GM23338 (cell line): ENCODE data around the gene C19orf25. TPM values are rescaled to one million over a fixed set of nuclear protein-coding genes. Genes with fewer than 3 reads are reported as not detected.

Experiments used
- ATAC-seq: fragments of 200-7000 bp; cut with Tn5 transposase; 3 replicates; pipeline ENCODE4 v1.9.1; 2020
- DNase-seq: peaks from one replicate; pipeline ENCODE4 v3.0.0-alpha.2; 2015; ENCODE audit warnings: low spot score
- H2AFZ ChIP-seq: fragments of 200-600 bp; sonication (generic); 2 replicates; pipeline ENCODE4 v1.8.0; 2016; ENCODE audit warnings: antibody characterized with exemption, mild to moderate bottlenecking, moderate library complexity
- H3F3A ChIP-seq: fragments of 200-600 bp; sonication (generic); replicated peaks from 2 replicates; pipeline ENCODE4 v1.8.0; 2017; ENCODE audit warnings: antibody characterized with exemption, mixed run types, low read depth
- H3K27ac ChIP-seq: fragments of 200-600 bp; sonication (generic); 2 replicates; pipeline ENCODE4 v1.6.1; 2016; ENCODE audit warnings: low read depth
- H3K27me3 ChIP-seq: fragments of 200-600 bp; sonication (generic); 2 replicates; pipeline ENCODE4 v1.8.0; 2016; ENCODE audit warnings: mild to moderate bottlenecking, mixed run types, moderate library complexity; ENCODE audit not compliant: insufficient read depth
- H3K36me3 ChIP-seq: fragments of 200-600 bp; sonication (generic); 2 replicates; pipeline ENCODE4 v1.8.0; 2016; ENCODE audit warnings: mild to moderate bottlenecking; ENCODE audit not compliant: insufficient read depth
- H3K4me1 ChIP-seq: fragments of 200-600 bp; sonication (generic); 2 replicates; pipeline ENCODE4 v1.8.0; 2016; ENCODE audit warnings: mild to moderate bottlenecking, moderate library complexity; ENCODE audit not compliant: insufficient read depth
- H3K4me2 ChIP-seq: fragments of 200-600 bp; sonication (generic); 2 replicates; pipeline ENCODE4 v1.7.1; 2017; ENCODE audit warnings: mixed run types
- H3K4me3 ChIP-seq: fragments of 200-600 bp; sonication (generic); 2 replicates; pipeline ENCODE4 v1.6.1; 2016; ENCODE audit warnings: mixed run types
- H3K79me2 ChIP-seq: fragments of 200-600 bp; sonication (generic); replicated peaks from 2 replicates; pipeline ENCODE4 v1.8.0; 2017; ENCODE audit warnings: mild to moderate bottlenecking; ENCODE audit not compliant: insufficient read depth
- H3K9me2 ChIP-seq: fragments of 200-600 bp; sonication (generic); 2 replicates; pipeline ENCODE4 v1.8.0; 2017; ENCODE audit not compliant: insufficient read depth
- H4K20me1 ChIP-seq: fragments of 200-600 bp; sonication (generic); replicated peaks from 2 replicates; pipeline ENCODE4 v1.8.0; 2017; ENCODE audit warnings: mild to moderate bottlenecking; ENCODE audit not compliant: insufficient read depth
- H3K27ac Mint-ChIP-seq: 2 replicates; pipeline ENCODE4 v1.8.0; 2020; ENCODE audit warnings: inconsistent platforms, mild to moderate bottlenecking, moderate library complexity, mixed read lengths
- H3K27me3 Mint-ChIP-seq: 3 replicates; pipeline ENCODE4 v1.8.0; 2022; ENCODE audit warnings: low read depth, mild to moderate bottlenecking, moderate library complexity, mixed read lengths, inconsistent platforms; ENCODE audit not compliant: insufficient read depth, poor library complexity
- H3K36me3 Mint-ChIP-seq: 3 replicates; pipeline ENCODE4 v1.8.0; 2021; ENCODE audit warnings: low read depth, mild to moderate bottlenecking, inconsistent platforms, moderate library complexity, mixed read lengths
- H3K4me1 Mint-ChIP-seq: 3 replicates; pipeline ENCODE4 v1.8.0; 2020; ENCODE audit warnings: mild to moderate bottlenecking, inconsistent platforms, mixed read lengths
- H3K4me3 Mint-ChIP-seq: 3 replicates; pipeline ENCODE4 v1.8.0; 2021; ENCODE audit warnings: moderate library complexity, mild to moderate bottlenecking, inconsistent platforms, mixed read lengths
- H3K9me3 Mint-ChIP-seq: 3 replicates; pipeline ENCODE4 v1.8.0; 2020; ENCODE audit warnings: moderate library complexity, mild to moderate bottlenecking, inconsistent platforms, mixed read lengths
- EZH2 ChIP-seq: fragments of 200-600 bp; sonication (generic); IDR thresholded peaks from one replicate; pipeline ENCODE4 v1.8.0; 2017; ENCODE audit warnings: antibody characterized with exemption, mild to moderate bottlenecking, low read depth; ENCODE audit not compliant: unreplicated experiment
- ZNF114 ChIP-seq: fragments of 250-450 bp; sonication (Bioruptor Pico); IDR thresholded peaks from 2 replicates; pipeline ENCODE4 v1.5.0; 2020; ENCODE audit warnings: mild to moderate bottlenecking, moderate library complexity
- ZNF462 ChIP-seq: fragments of 250-450 bp; sonication (Bioruptor Pico); IDR thresholded peaks from 2 replicates; pipeline ENCODE4 v1.5.0; 2020; ENCODE audit warnings: mild to moderate bottlenecking, moderate library complexity
- polyA plus RNA-seq: library from polyadenylated mRNA; unstranded; fragments of >200 nt; fragmentation: Nextera tagmentation; extraction: Ambion mirVana; gene quantifications from 2 replicates; pipeline ENCODE4 v1.2.1, GENCODE V29; 2016
- total RNA-seq: library from RNA; depleted of rRNA; stranded (reverse); fragments of >200 nt; shearing (Covaris generic); gene quantifications from 2 replicates; pipeline ENCODE4 v1.2.3, GENCODE V29; 2014

The C19orf25 gene
- total and polyA plus RNA-seq, 2 experiments from 2014 or later, result 43.5 to 61.1 TPM

- no peak for ATAC-seq
- H3K4me3 ChIP-seq, result no peak overlapping the region
Observed at GRCh38 chr19:1483979-1484428, 5.0 kb upstream of the C19orf25 start.

GRCh38 chr19:1483131-1483978 is 4.3 kb upstream of the C19orf25 start:
- no peak overlapping the region for H3K4me3 ChIP-seq
- no peaks in the 10 kb centered on the region for H3K36me3 ChIP-seq
- H3K4me1 ChIP-seq, result peaks cover under 1% of the 10 kb centered on the region; the same call in 1 of the 2 replicates
- Mint-ChIP-seq H3K27ac (no peak overlapping the region), H3K4me1 (no peaks in the 10 kb centered on the region; the same call in 1 of the 3 replicates), H3K36me3 (no peaks in the 10 kb centered on the region; the same call in 1 of the 3 replicates), H3K27me3 (peaks cover 7% of the 10 kb centered on the region), H3K9me3 (no peaks in the 10 kb centered on the region; the same call in 2 of the 3 replicates), H3K4me3 (no peak overlapping the region)
- 0 out of 2 replicates have a peak, but pooled peaks cover 5% of the 10 kb centered on the region for H3F3A ChIP-seq
- no peak overlapping the region for H3K27ac ChIP-seq
- no peak overlapping the region for H2AFZ ChIP-seq
- ATAC-seq (no peak), DNase-seq (no peak)
- no peaks in the 10 kb centered on the region; the same call in 1 of the 2 replicates for H4K20me1 ChIP-seq
- H3K27me3 ChIP-seq, result no peaks in the 10 kb centered on the region
- no peaks in the 10 kb centered on the region for H3K9me2 ChIP-seq
- peaks cover 2% of the 10 kb centered on the region for H3K79me2 ChIP-seq
- H3K4me2 ChIP-seq, result no peak overlapping the region
- TF ChIP-seq ZNF462 (CRISPR knock-in tag), result no peak
- TF ChIP-seq ZNF114, result no peak

More at GRCh38 chr19:1483979-1484428, 5.0 kb upstream of the C19orf25 start:
- Histone ChIP-seq H3K27me3 (no peaks in the 10 kb centered on the region), H3K79me2 (no peaks in the 10 kb centered on the region), H3K36me3 (no peaks in the 10 kb centered on the region), H3K4me1 (no peaks in the 10 kb centered on the region), H2AFZ (no peak overlapping the region), H4K20me1 (no peaks in the 10 kb centered on the region), H3F3A (0 out of 2 replicates have a peak, but pooled peaks cover 5% of the 10 kb centered on the region), H3K4me2 (no peak overlapping the region), H3K27ac (no peak overlapping the region), H3K9me2 (no peaks in the 10 kb centered on the region)
- peaks cover 8% of the 10 kb centered on the region for H3K27me3 Mint-ChIP-seq
- TF ChIP-seq EZH2, result no peak
- no peak overlapping the region for H3K27ac Mint-ChIP-seq
- no peaks in the 10 kb centered on the region; the same call in 1 of the 3 replicates for H3K36me3 Mint-ChIP-seq
- no peaks in the 10 kb centered on the region; the same call in 2 of the 3 replicates for H3K4me1 Mint-ChIP-seq
- no peak for DNase-seq
- no peak overlapping the region for H3K4me3 Mint-ChIP-seq
- H3K9me3 Mint-ChIP-seq, result no peaks in the 10 kb centered on the region; the same call in 2 of the 3 replicates
